ENCODE results near the gene ZNF365.
"Not testable (repeated sequence)": the region's sequence is repeated elsewhere in the genome, so short reads cannot be mapped to it uniquely, and the experiment has no call there.

The ZNF365 gene

DNA sequence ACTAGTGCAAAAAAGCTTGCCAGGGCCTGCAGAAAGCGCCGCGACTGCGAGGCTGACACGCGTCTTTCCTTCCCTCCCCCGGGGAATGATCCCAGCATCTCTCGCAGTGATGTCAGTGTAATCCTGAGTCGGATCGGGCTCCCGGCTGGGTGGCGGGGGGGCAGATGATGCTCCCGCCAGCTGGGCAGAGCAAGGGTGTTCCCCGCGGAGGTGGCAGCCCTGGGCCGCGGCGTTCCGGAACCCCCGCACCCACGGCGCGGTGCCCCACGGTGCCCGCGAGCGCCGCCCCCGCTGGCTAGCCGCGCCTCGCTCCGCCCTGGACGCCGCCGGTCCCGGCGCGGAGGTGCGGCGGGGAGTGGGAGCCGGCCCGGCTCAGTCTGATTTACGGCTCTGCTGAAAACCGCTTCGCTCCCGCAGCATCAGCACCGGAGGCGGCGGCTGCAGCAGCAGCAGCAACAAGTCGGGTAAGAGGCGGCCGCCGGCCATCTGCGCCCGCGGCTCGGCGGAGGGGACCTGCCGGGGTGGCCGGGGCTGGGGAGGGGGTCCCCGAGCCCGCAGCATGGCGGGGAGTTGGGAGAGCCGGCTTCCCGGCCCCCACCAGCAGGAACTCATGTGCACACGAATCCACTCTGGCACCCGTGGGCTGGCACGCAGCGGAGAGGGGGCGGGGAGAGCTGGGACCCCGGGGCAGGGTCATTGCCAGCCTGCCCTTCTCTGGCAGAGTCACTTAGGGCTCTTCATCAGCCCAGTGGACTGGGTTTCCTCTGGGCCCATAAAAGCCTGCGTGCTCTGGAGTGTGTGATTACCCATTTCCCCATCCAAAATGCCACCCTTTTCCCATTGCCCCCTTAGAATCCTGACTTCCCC, at the start of gene ZNF365:
TSS of gene ZNF365 (plus strand) at position 375 of the 867 bp plus-strand sequence. CDS start 1,825 bp downstream, outside the sequence.
- no peak for DNase-seq

DNA sequence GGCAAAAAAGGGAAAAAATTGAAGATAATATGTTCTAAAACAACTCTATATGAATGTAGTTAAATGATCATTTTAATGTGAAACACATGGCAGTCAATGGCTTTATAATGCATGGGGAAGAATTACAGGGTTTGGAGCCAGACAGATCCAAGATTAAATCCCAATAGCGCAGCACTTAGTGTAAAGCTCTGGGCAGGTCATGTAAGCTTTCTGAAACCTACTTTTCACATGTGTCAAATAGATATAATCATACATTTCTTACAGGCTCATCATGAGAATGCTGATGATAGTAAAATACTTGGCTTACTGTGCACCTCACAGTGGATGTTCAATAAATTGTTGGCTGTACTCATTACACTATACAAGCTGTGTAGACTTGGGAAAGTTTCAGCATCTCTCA, 48.0 kb upstream of the ZNF365 start:
- DNase-seq, result no peak

GRCh38 chr10:62327885-62328284, 46.3 kb upstream of the ZNF365 start:
- no peak for DNase-seq

DNA sequence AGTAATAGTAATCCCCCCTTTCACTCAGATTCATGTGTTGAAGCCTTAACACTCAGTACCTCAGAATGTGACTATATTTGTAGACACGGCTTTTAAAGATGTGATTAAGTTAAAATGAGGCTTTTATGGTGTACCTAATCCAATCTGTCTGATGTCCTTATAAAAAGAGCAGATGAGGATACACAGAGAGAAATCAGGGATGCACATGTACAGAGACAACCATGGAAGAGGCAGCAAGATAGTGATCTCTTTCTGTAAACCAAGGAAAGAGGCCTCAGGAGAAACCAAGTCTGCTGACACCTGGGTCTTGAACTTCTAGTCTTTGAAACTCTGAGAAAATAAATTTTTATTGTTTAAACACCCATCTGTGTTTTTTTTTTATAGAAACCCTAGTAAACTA, 44.0 kb upstream of the ZNF365 start:
- DNase-seq, result no peak

GRCh38 chr10:62332406-62332805, 41.8 kb upstream of the ZNF365 start:
- no peak for DNase-seq

DNA sequence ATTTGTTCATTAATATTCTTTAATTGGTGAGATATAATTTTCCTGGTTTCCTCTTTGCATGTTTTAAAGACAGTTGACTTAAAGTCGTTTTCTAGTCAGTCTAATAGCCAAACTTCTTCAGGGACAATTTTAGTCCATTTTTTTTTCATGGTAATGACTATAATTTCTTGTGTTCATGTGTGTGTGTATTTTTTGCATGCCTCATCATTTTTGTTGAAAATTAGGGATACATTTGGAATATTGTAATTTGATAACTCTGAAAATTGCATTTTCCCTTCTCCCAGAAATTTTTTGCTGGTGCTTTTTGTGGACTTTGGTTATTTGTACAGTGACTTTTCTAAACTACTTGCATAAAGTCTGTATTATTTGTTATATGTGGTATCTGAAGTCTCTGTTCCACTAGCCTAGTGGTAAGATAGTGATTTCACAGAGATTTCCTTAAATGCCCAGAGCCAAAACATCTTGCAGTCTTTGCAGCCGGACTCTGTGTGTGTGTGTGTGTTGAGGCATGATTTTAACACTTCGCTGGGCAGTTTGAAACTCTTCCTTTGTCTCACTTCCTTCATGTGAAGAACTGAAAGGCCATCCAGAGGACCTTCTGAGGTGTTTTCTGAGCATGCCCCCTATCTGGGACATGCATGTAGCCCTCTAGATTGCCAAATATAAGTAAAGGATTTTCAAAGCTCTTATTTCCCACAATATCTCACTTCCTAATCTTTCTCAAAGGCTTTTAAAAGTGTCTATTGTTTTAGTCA, 40.9 kb upstream of the ZNF365 start:
- DNase-seq, result no peak

DNA sequence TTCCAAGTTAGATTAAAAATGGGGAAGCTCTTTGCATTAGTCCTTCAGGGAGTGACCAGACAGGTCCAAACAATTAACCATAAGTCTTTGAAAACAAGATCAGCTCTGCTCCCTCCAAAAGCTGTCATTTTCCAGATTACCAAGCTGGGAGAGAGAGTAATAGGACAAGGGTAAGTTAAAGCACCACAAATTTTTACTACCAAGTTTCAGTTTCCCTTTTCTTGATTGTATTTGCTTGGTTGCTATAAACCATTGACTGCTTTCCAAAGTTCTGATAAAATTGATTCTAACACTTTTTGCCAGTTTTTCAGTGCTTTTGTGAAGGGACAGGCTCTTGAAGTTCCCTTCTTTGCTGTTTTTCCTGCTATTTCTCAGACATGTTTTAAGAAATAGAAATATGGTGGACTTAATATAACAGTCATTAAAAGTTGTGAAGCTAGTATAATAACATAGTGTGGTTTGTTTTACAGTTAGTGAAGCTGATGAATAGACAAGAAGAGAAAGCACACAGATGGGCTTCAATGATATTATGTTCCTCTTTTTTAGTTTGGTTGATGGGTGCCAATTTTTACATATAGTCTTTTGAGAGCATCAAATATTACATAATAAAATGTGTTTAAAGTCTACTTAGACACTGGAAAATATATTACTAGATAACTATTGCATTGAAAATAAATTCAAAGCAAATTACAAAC, 40.0 kb upstream of the ZNF365 start:
- no peak for DNase-seq

- no peak for DNase-seq
Measured at GRCh38 chr10:62335326-62335725, 38.8 kb upstream of the ZNF365 start.

GRCh38 chr10:62336404-62336803, 37.8 kb upstream of the ZNF365 start:
- DNase-seq, result no peak

DNA sequence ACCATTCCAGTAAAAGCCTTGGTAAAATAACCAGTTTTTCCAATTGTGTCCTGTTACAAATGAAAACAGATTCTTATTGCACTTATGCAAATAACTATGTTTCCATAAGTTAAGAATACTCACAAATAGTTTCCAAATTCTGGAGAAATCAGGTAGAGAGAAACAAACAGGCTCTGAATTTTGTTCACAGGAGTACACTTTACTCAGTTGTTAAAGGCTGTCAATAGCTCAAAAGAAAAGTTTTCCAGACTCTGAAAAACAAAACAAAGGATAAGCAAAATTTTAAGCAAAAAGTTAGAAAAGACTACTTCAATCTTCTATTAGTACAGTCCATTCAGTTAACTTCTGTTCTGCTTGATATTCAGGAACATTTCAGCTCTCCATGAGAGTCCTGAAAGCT, 32.8 kb upstream of the ZNF365 start:
- DNase-seq, result no peak

DNA sequence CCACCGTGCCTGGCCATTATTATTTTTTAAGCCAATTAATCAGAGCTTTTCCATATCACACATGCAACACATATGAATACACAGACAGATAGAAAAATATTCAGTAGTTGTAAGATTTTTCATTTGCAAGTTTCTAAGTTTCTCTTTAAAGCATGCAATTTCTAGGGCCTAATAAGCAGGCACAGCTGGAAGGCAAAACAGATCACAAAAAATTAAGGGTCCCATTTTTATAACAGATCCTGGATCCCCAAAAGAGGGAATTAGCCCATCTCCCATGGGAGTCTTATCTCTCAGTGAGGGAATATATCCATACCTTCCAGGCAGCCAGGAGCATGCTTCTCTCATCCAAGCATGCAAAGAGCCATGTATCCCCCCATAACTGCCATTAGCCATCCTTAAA, 31.2 kb upstream of the ZNF365 start:
- no peak for DNase-seq

- no peak for DNase-seq
Measured at GRCh38 chr10:62348029-62348428, 26.1 kb upstream of the ZNF365 start.

DNA sequence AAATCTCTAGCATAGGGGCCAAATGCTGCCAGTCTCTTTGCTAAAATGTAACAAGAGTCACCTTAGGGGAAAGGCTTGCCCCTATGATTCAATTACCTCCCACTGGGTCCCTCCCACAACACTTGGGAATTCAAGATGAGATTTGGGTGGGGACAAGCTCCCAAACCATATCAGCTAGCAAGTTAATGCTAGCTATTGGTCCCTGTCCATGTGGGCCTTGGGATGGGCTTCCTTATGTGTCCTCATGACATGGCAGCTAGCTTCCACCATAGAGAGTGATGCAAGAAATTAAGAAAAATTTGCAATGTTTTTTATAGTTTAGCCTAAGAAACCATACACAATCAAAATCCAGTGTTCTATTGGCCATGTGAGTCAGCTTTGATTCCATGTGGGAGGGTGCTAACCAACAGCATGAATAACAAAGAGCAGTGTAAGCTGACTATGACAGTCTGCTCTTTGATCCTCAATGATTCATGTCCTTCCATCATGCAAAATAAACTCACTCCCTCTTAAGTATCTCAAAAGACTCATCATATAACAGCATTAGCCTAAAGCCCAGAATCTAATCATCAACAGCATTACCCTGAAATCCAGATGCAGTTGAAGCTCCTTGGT, 21.7 kb upstream of the ZNF365 start:
- DNase-seq, result no peak

GRCh38 chr10:62354916-62355315, 19.3 kb upstream of the ZNF365 start:
- no peak for DNase-seq

DNA sequence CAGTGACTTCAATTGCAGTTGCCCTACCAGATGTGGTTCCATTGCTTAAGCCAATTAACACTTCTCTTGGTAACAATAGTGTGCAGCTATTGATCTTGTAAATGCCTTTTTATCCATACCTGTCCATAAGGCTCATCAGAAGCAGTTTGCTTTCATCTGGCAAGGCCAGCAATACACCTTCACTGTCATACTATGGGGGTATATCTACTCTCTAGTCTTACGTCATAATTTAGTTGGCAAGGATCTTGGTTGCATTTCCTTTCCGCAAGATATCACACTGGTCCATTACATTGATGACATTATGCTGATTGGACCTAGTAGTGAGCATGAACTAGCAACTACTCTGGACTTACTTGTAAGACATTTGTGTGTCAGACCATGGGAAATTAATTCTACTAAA, 17.7 kb upstream of the ZNF365 start:
- DNase-seq, result no peak

DNA sequence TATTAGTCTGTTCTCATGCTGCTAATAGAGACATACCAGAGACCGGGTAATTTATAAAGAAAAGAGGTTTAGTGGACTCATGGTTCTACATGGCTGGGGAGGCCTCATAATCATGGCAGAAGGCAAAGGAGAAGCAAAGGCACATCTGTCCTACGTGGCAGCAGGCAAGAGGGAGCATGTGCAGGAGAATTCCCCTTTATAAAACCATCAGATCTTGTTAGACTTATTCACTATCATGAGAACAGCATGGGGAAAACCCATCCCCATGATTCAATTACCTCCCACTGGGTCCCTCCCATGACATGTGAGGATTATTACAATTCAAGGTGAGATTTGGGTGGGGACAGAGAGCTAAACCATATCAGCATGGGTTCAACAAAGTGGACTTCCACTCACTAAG, 16.0 kb upstream of the ZNF365 start:
- DNase-seq, result not testable (repeated sequence)

DNA sequence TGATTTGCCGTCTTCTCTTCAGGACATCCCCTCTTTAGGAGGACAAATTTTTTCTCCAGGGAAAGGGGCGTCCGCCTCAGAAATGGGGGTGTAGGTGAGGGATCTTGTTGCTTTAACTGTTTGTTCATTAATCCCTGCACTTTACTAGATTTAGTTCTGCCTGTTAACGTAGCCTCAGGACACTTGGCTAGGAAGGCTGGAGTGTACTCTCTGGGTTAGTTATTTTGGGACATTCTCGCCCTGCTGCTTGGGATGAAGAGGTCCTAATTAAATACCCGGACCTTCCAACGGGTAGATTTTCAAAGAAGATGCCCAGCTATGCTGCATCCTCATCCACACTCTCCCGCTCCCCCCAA, 552 bp upstream of the ZNF365 start:
- no peak for DNase-seq

- no peak for DNase-seq
Measured at GRCh38 chr10:62374862-62375710, 917 bp downstream of the ZNF365 start.

- DNase-seq, result no peak
Measured at GRCh38 chr10:62376071-62377025, 2.2 kb downstream of the ZNF365 start.

DNA sequence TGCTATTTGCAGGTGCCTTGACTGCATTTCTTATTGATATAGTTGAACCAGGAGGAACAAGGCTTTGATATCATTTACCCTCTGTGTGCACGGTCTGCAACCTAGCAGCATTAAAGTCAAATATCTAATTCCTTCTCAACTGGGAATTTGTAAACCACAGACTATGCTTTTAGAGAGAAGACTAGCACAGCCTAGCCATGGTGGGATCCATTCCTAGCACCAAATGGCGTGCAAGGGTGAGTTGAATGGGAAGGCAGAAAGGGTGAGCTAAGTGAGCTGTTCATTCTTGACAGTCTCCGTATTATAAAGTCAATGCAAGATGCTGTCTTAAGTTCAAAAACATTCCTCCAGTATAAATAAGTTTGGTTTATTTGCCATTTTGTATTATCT, 2.9 kb downstream of the ZNF365 start:
- DNase-seq, result no peak

GRCh38 chr10:62377966-62378365, 3.8 kb downstream of the ZNF365 start:
- no peak for DNase-seq

All from cortex of kidney (tissue), 1 donor.